HCT116 (cell line): Measurements from ENCODE around the gene CD164. TPM values are rescaled to one million over a fixed set of nuclear protein-coding genes. Genes with fewer than 3 reads are reported as not detected.

ENCODE experiments used
- ATAC-seq: fragments of 200-7000 bp; cut with Tn5 transposase; 2 replicates; pipeline ENCODE4 v1.9.1; 2020; ENCODE audit warnings: mild to moderate bottlenecking, moderate library complexity
- BruUV-seq: library from RNA; stranded (reverse); fragments of 400-500 nt; replicated peaks from 2 replicates; lab custom pipeline; 2021; lab: Mats Ljungman, UMichigan
- CTCF ChIA-PET: fragments of 300-600 bp; sonication (Branson Sonifier 250); formaldehyde crosslinking; loops from one replicate; lab custom pipeline; 2021; ENCODE audit warnings: antibody characterized with exemption; lab: Charles Lee
- POLR2A ChIA-PET: fragments of 300-600, 350-600 bp; sonication (Branson Sonifier 250); formaldehyde crosslinking; loops from one replicate; lab custom pipeline; 2021; ENCODE audit warnings: antibody characterized with exemption; lab: Charles Lee
- RAD21 ChIA-PET, 2 experiments: fragments of 300-600 bp; sonication (Branson Sonifier 250); formaldehyde crosslinking; loops; one replicate each; lab custom pipeline; 2023; ENCODE audit warnings: low total read pairs in 2 of 2; ENCODE audit not compliant: uncharacterized antibody in 2 of 2, unreplicated experiment in 2 of 2, low non-redundant PET in 1 of 2; lab: Charles Lee
- DNase-seq: peaks from one replicate; pipeline ENCODE4 v3.0.0-alpha.2; 2010; ENCODE audit warnings: low read depth, low spot score
- H2AFZ ChIP-seq: fragments of 200-600 bp; shearing (Covaris generic), sonication (generic); 2 replicates; pipeline ENCODE4 v1.6.1; 2017; ENCODE audit warnings: low read depth, mixed run types, mixed read lengths, antibody characterized with exemption, low read length; ENCODE audit not compliant: poor library complexity, severe bottlenecking
- H3K27ac ChIP-seq: 2 replicates; pipeline ENCODE4 v1.5.1; 2012; ENCODE audit warnings: low read depth, low read length
- H3K27me3 ChIP-seq: fragments of 200-600 bp; sonication (generic); 2 replicates; pipeline ENCODE4 v1.6.1; 2016; ENCODE audit warnings: mixed run types, low read length, mixed read lengths; ENCODE audit not compliant: insufficient read depth
- H3K36me3 ChIP-seq, 2 experiments: fragments of 200-500 bp in 1 of 2; fragments of 200-600 bp in 1 of 2; sonication (Bioruptor generic) in 1 of 2; sonication (generic) in 1 of 2; 2 replicates each; pipeline versions ENCODE4 v1.5.1 to v1.6.1; 2014 to 2016; ENCODE audit warnings: low read length in 2 of 2, inconsistent platforms in 1 of 2, mixed read lengths in 1 of 2, mixed run types in 1 of 2; ENCODE audit not compliant: insufficient read depth in 2 of 2, control insufficient read depth in 1 of 2
- H3K4me1 ChIP-seq, 2 experiments: fragments of 200-600 bp in 1 of 2; sonication (generic) in 1 of 2; 2 replicates each; pipeline versions ENCODE4 v1.5.1 to v1.6.1; 2012 to 2017; ENCODE audit warnings: low read length in 2 of 2, inconsistent platforms in 1 of 2, mild to moderate bottlenecking in 1 of 2, mixed read lengths in 1 of 2, mixed run types in 1 of 2, moderate library complexity in 1 of 2; ENCODE audit not compliant: insufficient read depth in 2 of 2, control insufficient read depth in 1 of 2
- H3K4me2 ChIP-seq: fragments of 200-600 bp; sonication (generic); 2 replicates; pipeline ENCODE4 v1.6.1; 2017; ENCODE audit warnings: mixed run types, low read length, mixed read lengths
- H3K4me3 ChIP-seq, 2 experiments: fragments of 200-600 bp in 1 of 2; sonication (generic) in 1 of 2; replicated peaks in 1 of 2; 2 replicates each; pipeline ENCODE4 v1.5.1; 2011 to 2016; ENCODE audit warnings: low read length in 2 of 2, control low read depth in 1 of 2, low read depth in 1 of 2, mild to moderate bottlenecking in 1 of 2, mixed read lengths in 1 of 2, mixed run types in 1 of 2
- H3K79me2 ChIP-seq: fragments of 200-600 bp; sonication (generic); 2 replicates; pipeline ENCODE4 v1.6.1; 2017; ENCODE audit warnings: mild to moderate bottlenecking, mixed run types, low read length, moderate library complexity, mixed read lengths; ENCODE audit not compliant: insufficient read depth
- H3K9ac ChIP-seq: fragments of 200-600 bp; sonication (generic); 2 replicates; pipeline ENCODE4 v1.6.1; 2016; ENCODE audit warnings: low read length, mixed read lengths
- H3K9me2 ChIP-seq: fragments of 200-600 bp; sonication (generic), shearing (Covaris generic); 2 replicates; pipeline ENCODE4 v1.6.1; 2017; ENCODE audit warnings: mixed run types, mild to moderate bottlenecking, moderate library complexity; ENCODE audit not compliant: insufficient read depth
- H3K9me3 ChIP-seq, 2 experiments: fragments of 200-500 bp in 1 of 2; fragments of 200-600 bp in 1 of 2; sonication (Bioruptor generic) in 1 of 2; sonication (generic) in 1 of 2; 2 replicates each; pipeline ENCODE4 v1.6.1; 2014 to 2017; ENCODE audit warnings: low read length in 2 of 2, mixed read lengths in 2 of 2, inconsistent platforms in 1 of 2, low read depth in 1 of 2, mild to moderate bottlenecking in 1 of 2, mixed run types in 1 of 2, moderate library complexity in 1 of 2; ENCODE audit not compliant: control insufficient read depth in 1 of 2, insufficient read depth in 1 of 2
- H4K20me1 ChIP-seq: fragments of 200-600 bp; sonication (generic), shearing (Covaris generic); 2 replicates; pipeline ENCODE4 v1.6.1; 2017; ENCODE audit warnings: mixed run types, mild to moderate bottlenecking, moderate library complexity; ENCODE audit not compliant: insufficient read depth
- CBX3 ChIP-seq: IDR thresholded peaks from 2 replicates; pipeline ENCODE4 v1.6.1; 2012; ENCODE audit warnings: low read depth
- CEBPB ChIP-seq: IDR thresholded peaks from 2 replicates; pipeline ENCODE4 v1.6.1; 2012; ENCODE audit warnings: low read depth
- EGR1 ChIP-seq: IDR thresholded peaks from 2 replicates; pipeline ENCODE4 v1.6.1; 2012; ENCODE audit warnings: low read depth
- FOSL1 ChIP-seq: IDR thresholded peaks from 2 replicates; pipeline ENCODE4 v1.6.1; 2012; ENCODE audit warnings: low read depth
- JUND ChIP-seq: IDR thresholded peaks from 2 replicates; pipeline ENCODE4 v1.6.1; 2012
- RAD21 ChIP-seq: IDR thresholded peaks from 2 replicates; pipeline ENCODE4 v1.6.1; 2012; ENCODE audit warnings: low read depth, mild to moderate bottlenecking
- REST ChIP-seq: IDR thresholded peaks from 2 replicates; pipeline ENCODE4 v1.6.1; 2012; ENCODE audit warnings: low read depth
- SIN3A ChIP-seq: IDR thresholded peaks from 2 replicates; pipeline ENCODE4 v1.6.1; 2012; ENCODE audit warnings: low read depth
- SP1 ChIP-seq: IDR thresholded peaks from 2 replicates; pipeline ENCODE4 v1.6.1; 2012; ENCODE audit warnings: low read depth
- SRF ChIP-seq: IDR thresholded peaks from 2 replicates; pipeline ENCODE4 v1.6.1; 2012; ENCODE audit warnings: low read depth
- ZBTB33 ChIP-seq: IDR thresholded peaks from 2 replicates; pipeline ENCODE4 v1.6.1; 2011; ENCODE audit warnings: mild to moderate bottlenecking, low read length, moderate library complexity; ENCODE audit not compliant: insufficient replicate concordance; ENCODE audit errors: extremely low read depth
- ZNF274 ChIP-seq: fragments of 200-500 bp; sonication (Bioruptor generic); IDR thresholded peaks from 2 replicates; pipeline ENCODE4 v1.6.1; 2014; ENCODE audit warnings: mild to moderate bottlenecking, low read depth, low read length, inconsistent platforms
- intact Hi-C: fragments of 100-400 bp; cut with micrococcal nuclease; formaldehyde crosslinking; loops from 2 replicates; pipeline ENCODE4 v1.10.0; 2022
- total RNA-seq: library from RNA; stranded (reverse); gene quantifications from one replicate; pipeline ENCODE4 v1.2.1, GENCODE V29; 2021; ENCODE audit not compliant: unreplicated experiment
- TF ChIP-seq, protein P1 (sequence below), 3 experiments: fragments of 200-600 bp in 1 of 3; sonication (generic) in 1 of 3; IDR thresholded peaks in 2 of 3; conservative IDR thresholded peaks in 1 of 3; 2 replicates each; pipeline ENCODE4 v1.5.1; 2012 to 2017; ENCODE audit warnings: low read depth in 2 of 3, low read length in 2 of 3, antibody characterized with exemption in 1 of 3, borderline replicate concordance in 1 of 3, control low read depth in 1 of 3, mild to moderate bottlenecking in 1 of 3, mixed read lengths in 1 of 3, mixed run types in 1 of 3, moderate library complexity in 1 of 3; ENCODE audit not compliant: insufficient read depth in 1 of 3

CD164 gene
- total RNA-seq, 1 experiment from 2014 or later = 171 TPM

DNA sequence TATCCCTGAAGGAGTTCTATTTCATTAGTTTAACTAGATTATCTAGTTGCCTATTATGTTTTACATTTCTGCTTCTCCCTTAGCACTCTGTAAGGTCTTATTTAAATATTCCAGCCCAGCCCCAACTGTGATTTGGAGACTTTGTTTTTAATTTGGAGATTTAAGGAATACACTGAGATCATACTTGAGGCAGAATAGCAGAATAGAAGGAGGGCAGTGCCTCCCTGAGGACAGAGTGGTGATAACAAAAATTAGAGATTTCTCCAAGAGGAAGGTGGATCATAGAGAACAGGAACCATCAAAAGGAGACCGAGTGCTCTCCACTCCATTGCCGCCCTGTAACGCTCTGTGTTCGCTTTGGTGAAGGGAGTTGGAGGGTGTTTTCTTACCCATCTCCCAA, 14.8 kb upstream of the CD164 start:
- ATAC-seq (peak; percentile 74), DNase-seq (no peak)
- Histone ChIP-seq H3K4me3 (no peak overlapping the region), H3K36me3 (no peaks in the 10 kb centered on the region), H2AFZ (no peak overlapping the region), H4K20me1 (no peaks in the 10 kb centered on the region), H3K27me3 (no peaks in the 10 kb centered on the region), H3K4me1 (peaks cover 0 to 18% of the 10 kb centered on the region in 2 experiments; a peak in 3 of 4 replicates), H3K4me2 (no peak overlapping the region), H3K79me2 (no peaks in the 10 kb centered on the region), H3K9me2 (no peaks in the 10 kb centered on the region), H3K9me3 (no peaks in the 10 kb centered on the region), H3K9ac (no peak overlapping the region), H3K27ac (no peak overlapping the region)
- TF ChIP-seq EGR1 (no peak), SP1 (no peak), SIN3A (no peak), CBX3 (no peak), RAD21 (peak; percentile 73), REST (no peak), CEBPB (no peak), JUND (no peak), ZBTB33 (no peak), ZNF274 (no peak), SRF (no peak), FOSL1 (no peak)
- TF ChIP-seq, protein P1, sequence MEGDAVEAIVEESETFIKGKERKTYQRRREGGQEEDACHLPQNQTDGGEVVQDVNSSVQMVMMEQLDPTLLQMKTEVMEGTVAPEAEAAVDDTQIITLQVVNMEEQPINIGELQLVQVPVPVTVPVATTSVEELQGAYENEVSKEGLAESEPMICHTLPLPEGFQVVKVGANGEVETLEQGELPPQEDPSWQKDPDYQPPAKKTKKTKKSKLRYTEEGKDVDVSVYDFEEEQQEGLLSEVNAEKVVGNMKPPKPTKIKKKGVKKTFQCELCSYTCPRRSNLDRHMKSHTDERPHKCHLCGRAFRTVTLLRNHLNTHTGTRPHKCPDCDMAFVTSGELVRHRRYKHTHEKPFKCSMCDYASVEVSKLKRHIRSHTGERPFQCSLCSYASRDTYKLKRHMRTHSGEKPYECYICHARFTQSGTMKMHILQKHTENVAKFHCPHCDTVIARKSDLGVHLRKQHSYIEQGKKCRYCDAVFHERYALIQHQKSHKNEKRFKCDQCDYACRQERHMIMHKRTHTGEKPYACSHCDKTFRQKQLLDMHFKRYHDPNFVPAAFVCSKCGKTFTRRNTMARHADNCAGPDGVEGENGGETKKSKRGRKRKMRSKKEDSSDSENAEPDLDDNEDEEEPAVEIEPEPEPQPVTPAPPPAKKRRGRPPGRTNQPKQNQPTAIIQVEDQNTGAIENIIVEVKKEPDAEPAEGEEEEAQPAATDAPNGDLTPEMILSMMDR (IDR thresholded peaks at IDR 0.05 in 2 of 3, conservative IDR thresholded peaks at IDR 0.05 in 1 of 3; ENCODE audit: borderline replicate concordance in 1 of 3, insufficient read depth in 1 of 3, low read depth in 2 of 3, low read length in 2 of 3) = peak; percentile 16 to 58 (median 47); a peak in 4 of 6 replicates
- ChIA-PET CTCF (interaction anchor here (0.6 to 2.0 kb wide), 2 partner anchors 14 to 209 kb away, joined by 3 to 11 read pairs; no protein-coding TSS in a partner anchor), POLR2A (no interaction called here), RAD21 (interaction anchor here in 1 of 2 experiments (0.6 kb wide), 1 partner anchor 9 kb away, joined by 3 read pairs; no protein-coding TSS in a partner anchor)
- intact Hi-C loops = loop anchor here (5.0 to 10.0 kb wide), 2 partner anchors 502 to 855 kb away; no protein-coding TSS in a partner anchor
- BruUV-seq = no TSS peak
